ENCODE data around the gene PPP6R1.
"Not testable (repeated sequence)": the region's sequence is repeated elsewhere in the genome, so short reads cannot be mapped to it uniquely, and the experiment has no call there.

The PPP6R1 gene

GRCh38 chr19:55244004-55244680, 14.7 kb downstream of the PPP6R1 start:
- no peak for DNase-seq

DNA sequence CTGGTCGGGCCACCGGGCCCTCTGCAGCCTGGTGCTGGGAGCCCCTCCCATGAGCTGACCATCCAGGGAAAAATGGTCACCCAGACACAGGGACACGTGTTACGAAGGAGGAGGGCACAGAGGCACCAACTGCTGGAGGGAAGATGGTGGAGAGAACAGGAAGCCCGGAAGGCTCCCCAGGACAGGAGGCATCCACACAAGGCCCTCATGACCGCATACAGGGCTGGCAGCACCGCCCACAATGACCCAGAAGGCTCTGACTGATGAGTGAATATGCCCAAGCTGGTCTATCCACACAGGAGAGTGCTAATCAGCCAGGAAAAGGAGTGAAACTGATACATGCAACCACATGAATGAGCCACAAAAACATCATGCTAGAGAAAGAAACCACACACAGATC, 16.3 kb downstream of the PPP6R1 start:
- DNase-seq = no peak

GRCh38 chr19:55241935-55242464, 16.8 kb downstream of the PPP6R1 start:
- no peak for DNase-seq

GRCh38 chr19:55241143-55241934, 17.5 kb downstream of the PPP6R1 start:
- no peak for DNase-seq

DNA sequence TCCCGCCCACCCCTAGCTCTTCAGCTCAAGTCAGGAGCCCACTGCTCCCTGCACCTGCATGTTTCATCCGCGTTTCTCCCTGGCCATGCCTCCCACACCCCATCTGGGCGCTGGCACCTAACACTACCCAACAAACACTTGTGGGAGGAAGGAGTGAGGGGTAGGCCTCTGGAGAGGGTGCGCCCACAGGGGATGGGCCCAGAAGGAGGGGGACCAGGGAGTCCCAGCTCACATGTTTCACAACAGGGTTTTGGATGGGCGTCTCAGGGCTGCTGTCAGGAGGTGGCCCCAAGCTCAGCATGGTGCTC, 18.1 kb downstream of the PPP6R1 start:
- DNase-seq = no peak

DNA sequence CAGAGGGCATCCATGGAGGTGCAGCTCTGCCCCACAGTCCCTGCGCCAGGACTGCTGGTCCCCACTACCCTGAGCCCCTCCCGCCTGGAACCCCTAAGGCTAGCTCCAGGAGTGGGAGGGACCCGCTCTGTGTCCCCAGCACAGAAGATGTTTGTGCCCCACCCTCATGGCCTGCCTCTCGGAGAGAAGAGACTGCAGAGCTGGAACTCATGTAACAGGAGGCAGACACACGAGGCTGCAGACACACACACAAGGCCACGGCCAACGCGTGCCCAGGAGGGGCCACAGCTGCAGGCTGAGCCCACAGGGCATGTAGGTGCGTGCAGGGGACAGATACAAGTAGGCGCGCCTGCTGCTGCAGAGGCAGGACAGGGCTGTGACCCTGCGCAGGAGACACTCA, 19.8 kb downstream of the PPP6R1 start:
- DNase-seq = no peak

GRCh38 chr19:55238030-55238429, 20.8 kb downstream of the PPP6R1 start:
- DNase-seq = no peak

- no peak for DNase-seq
Measured at GRCh38 chr19:55232986-55233385, 25.8 kb downstream of the PPP6R1 start.

GRCh38 chr19:55232286-55232602, 26.6 kb downstream of the PPP6R1 start:
- DNase-seq = no peak

GRCh38 chr19:55231391-55232285, 27.2 kb downstream of the PPP6R1 start:
- DNase-seq = no peak

DNA sequence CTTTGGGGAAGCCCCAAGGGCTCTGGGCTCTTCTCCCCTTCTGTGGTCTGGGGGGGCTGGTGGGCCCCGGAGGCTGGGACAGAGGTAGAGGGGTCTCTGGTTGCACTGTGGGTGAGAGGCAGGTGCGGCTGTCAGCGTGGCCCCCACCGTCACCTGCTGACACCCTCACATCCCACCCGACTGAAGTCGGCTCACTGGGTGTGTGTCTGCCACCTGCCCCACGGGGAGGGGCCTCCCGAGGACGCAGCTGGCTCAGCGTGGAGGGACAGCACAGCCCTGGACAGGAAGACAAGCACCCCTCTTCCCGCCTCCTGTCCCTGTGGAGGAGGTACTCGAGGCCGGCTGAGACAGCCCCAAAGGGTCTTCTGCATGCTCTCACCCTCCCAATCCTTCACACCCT, 28.0 kb downstream of the PPP6R1 start:
- no peak for DNase-seq

GRCh38 chr19:55230329-55230728, 28.5 kb downstream of the PPP6R1 start:
- no peak for DNase-seq

DNA sequence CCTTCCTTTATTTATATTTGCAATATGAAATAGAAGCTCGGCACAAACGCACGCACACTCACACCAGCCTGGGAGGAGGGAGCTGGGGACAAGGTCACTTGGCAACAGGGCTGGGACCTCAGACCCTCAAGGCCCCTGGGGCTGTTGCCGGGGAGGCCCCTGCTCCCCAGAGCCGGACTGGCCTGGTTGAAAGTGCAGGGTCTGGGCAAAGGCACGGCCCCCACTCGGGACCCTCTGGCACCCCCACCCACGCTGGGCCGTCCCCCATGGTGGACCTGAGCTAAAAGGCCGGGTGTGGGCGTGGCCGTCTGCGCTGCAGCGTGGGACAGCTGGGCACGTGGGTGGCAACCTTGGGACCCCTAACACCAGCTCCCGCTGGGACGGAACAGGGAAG, 29.0 kb downstream of the PPP6R1 start:
- no peak for DNase-seq

DNA sequence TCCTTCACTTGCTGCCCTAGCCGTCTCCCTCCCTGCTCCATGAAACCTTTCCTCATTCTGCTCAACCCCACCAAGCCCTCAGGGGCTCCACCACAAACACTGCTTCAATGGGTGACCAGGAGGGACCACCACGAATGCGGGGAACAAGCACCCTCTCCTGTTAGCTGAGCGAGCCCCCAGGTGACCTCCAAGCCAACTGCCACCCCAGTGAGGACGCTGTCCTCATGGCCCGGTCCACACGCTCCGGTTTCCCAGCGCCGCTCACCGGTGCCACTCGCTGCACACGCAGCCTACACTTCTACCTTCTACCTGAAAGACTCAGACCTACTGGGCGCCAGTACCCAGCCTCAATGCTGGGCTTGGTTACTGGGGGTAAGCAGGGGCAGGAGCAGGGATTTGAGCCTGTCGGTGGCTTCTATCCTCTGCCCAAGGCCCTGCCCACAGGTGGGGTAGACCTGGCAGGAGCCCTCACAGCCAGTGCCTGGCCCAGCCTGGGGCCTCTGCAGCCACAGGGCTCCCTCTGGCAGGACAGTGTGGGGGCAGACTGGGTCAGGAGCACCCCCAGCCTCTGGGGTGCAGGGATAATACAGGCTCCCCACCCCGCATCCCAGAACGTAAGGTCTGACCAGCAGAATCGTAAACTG, 29.6 kb downstream of the PPP6R1 start:
- no peak for DNase-seq

- no peak for DNase-seq
Measured at GRCh38 chr19:55228403-55229031, 30.3 kb downstream of the PPP6R1 start, which contains the start of gene TMEM86B. TMEM86B (minus strand) TSS chr19:55228763; CDS start chr19:55228741, 22 bp downstream.

GRCh38 chr19:55228015-55228391, 30.8 kb downstream of the PPP6R1 start:
- DNase-seq = no peak

GRCh38 chr19:55227241-55228014, 31.4 kb downstream of the PPP6R1 start:
- no peak for DNase-seq

GRCh38 chr19:55226788-55227187, 32.0 kb downstream of the PPP6R1 start:
- no peak for DNase-seq

- no peak for DNase-seq
Measured at GRCh38 chr19:55226273-55226672, 32.5 kb downstream of the PPP6R1 start.

- no peak for DNase-seq
Measured at GRCh38 chr19:55225415-55225958, 33.3 kb downstream of the PPP6R1 start.

DNA sequence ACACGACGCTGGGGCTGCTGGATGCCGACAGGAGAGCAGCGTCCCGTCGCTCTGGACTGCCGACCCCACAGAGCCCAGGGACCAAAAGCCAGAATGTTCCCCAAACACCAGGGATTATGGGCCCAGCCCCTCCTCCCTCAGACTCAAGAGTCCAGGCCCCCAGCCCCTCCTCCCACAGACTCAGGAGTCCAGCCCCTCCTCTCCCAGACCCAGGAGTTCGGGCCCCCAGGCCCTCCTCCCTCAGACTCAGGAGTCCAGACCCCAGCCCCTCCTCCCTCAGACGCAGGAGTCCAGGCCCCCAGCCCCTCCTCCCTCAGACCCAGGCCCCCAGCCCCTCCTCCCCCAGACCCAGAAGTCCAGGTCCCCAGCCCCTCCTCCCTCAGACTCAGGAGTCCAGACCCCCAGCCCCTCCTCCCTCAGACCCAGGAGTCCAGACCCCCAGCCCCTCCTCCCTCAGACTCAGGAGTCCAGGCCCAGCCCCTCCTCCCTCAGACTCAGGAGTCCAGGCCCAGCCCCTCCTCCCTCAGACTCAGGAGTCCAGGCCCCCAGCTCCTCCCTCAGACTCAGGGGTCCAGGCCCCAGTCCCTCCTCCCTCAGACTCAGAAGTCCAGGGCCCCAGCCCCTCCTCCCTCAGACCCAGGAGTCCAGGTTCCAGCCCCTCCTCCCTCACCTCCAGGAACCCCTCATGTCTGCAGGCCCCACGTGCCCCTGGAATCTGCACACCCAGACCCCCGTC, 34.0 kb downstream of the PPP6R1 start:
- DNase-seq = not testable (repeated sequence)

Data from HCEC 1CT (cell line).